OCI-LY3 (cell line): ENCODE measurements around the gene ZNF649.

Source experiments
- H2AFZ ChIP-seq: fragments of 200-600, 300-600 bp; shearing (Covaris generic); 2 replicates; pipeline ENCODE4 v1.6.0; 2014; ENCODE audit warnings: antibody characterized with exemption, low read depth, low read length
- H3K27ac ChIP-seq: fragments of 200-600, 300-600 bp; sonication (generic); 2 replicates; pipeline ENCODE4 v1.5.1; 2014; ENCODE audit warnings: mild to moderate bottlenecking, low read length, moderate library complexity, mixed read lengths
- H3K27me3 ChIP-seq: fragments of 200-600, 300-600 bp; sonication (generic); 2 replicates; pipeline ENCODE4 v1.6.1; 2014; ENCODE audit warnings: low read depth, low read length, mixed read lengths
- H3K36me3 ChIP-seq: fragments of 200-600, 300-600 bp; sonication (generic); replicated peaks from 2 replicates; pipeline ENCODE3; 2014; ENCODE audit warnings: low read depth, low read length, mixed read lengths
- H3K4me1 ChIP-seq: fragments of 300-600, 200-600 bp; sonication (generic); 2 replicates; pipeline ENCODE4 v1.6.1; 2014; ENCODE audit warnings: low read length, mixed read lengths
- H3K4me2 ChIP-seq: fragments of 200-600, 300-600 bp; sonication (generic); 2 replicates; pipeline ENCODE4 v1.6.1; 2014; ENCODE audit warnings: low read length, mixed read lengths
- H3K4me3 ChIP-seq: fragments of 300-600, 200-600 bp; sonication (generic); 2 replicates; pipeline ENCODE4 v1.5.1; 2014; ENCODE audit warnings: antibody characterized with exemption, mild to moderate bottlenecking, low read length, moderate library complexity
- H3K79me2 ChIP-seq: fragments of 300-600, 200-600 bp; shearing (Covaris generic); 2 replicates; pipeline ENCODE4 v1.6.1; 2014; ENCODE audit warnings: mild to moderate bottlenecking, low read length, mixed read lengths
- H3K9ac ChIP-seq: fragments of 300-600, 200-600 bp; shearing (Covaris generic); 2 replicates; pipeline ENCODE4 v1.6.0; 2014; ENCODE audit warnings: mild to moderate bottlenecking, low read length, moderate library complexity
- H3K9me3 ChIP-seq: fragments of 200-600, 300-600 bp; shearing (Covaris generic); 2 replicates; pipeline ENCODE4 v1.6.1; 2014; ENCODE audit warnings: low read length, mixed read lengths; ENCODE audit not compliant: insufficient read depth
- H4K20me1 ChIP-seq: fragments of 200-600, 300-600 bp; sonication (generic); 2 replicates; pipeline ENCODE4 v1.6.1; 2016; ENCODE audit warnings: low read length, mixed read lengths; ENCODE audit not compliant: insufficient read depth
- EZH2phosphoT487 ChIP-seq: fragments of 200-600 bp; shearing (Covaris generic); IDR thresholded peaks from 2 replicates; pipeline ENCODE4 v1.6.1; 2018; ENCODE audit warnings: antibody characterized with exemption, mixed run types, low read depth
- TF ChIP-seq, protein P1 (sequence below): fragments of 200-600, 300-600 bp; sonication (generic); IDR thresholded peaks from 2 replicates; pipeline ENCODE4 v1.5.1; 2014; ENCODE audit warnings: antibody characterized with exemption, low read length, low read depth

ZNF649 gene

GRCh38 chr19:51926426-51926783 lies 21.6 kb upstream of the ZNF649 start:
- Histone ChIP-seq H3K4me2 (peak overlapping the region; percentile 73), H4K20me1 (no peaks in the 10 kb centered on the region), H3K79me2 (peaks cover 10% of the 10 kb centered on the region), H2AFZ (peak overlapping the region; percentile 99), H3K9me3 (peaks cover 34% of the 10 kb centered on the region), H3K4me1 (peaks cover 7% of the 10 kb centered on the region), H3K27ac (0 out of 2 replicates have a peak overlapping the region, but pooled peaks have one; percentile 65), H3K9ac (peak overlapping the region; percentile 89; the same call in 1 of the 2 replicates), H3K36me3 (peaks cover 22% of the 10 kb centered on the region), H3K27me3 (no peaks in the 10 kb centered on the region), H3K4me3 (peak overlapping the region; percentile 89)
- TF ChIP-seq, protein P1, sequence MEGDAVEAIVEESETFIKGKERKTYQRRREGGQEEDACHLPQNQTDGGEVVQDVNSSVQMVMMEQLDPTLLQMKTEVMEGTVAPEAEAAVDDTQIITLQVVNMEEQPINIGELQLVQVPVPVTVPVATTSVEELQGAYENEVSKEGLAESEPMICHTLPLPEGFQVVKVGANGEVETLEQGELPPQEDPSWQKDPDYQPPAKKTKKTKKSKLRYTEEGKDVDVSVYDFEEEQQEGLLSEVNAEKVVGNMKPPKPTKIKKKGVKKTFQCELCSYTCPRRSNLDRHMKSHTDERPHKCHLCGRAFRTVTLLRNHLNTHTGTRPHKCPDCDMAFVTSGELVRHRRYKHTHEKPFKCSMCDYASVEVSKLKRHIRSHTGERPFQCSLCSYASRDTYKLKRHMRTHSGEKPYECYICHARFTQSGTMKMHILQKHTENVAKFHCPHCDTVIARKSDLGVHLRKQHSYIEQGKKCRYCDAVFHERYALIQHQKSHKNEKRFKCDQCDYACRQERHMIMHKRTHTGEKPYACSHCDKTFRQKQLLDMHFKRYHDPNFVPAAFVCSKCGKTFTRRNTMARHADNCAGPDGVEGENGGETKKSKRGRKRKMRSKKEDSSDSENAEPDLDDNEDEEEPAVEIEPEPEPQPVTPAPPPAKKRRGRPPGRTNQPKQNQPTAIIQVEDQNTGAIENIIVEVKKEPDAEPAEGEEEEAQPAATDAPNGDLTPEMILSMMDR: no peak
- no peak for TF ChIP-seq EZH2phosphoT487

DNA sequence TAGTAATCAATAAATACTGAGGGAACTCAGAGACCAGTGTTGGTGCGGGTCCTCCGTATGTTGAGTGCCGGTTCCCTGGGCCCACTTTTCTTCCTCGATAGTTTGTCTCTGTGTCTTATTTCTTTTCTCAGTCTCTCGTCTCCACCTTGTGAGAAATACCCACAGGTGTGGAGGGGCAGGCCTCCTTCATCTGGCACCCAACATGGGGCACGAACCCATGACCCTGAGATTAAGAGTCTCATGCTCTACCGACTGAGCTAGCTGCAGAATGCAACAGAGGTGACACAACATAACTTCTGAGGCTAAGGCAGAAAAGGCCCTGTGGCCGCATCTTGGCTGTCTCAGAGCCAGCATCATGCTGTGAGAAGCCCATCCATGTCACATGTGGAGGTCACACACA lies 17.1 kb upstream of the ZNF649 start:
- no peak overlapping the region for H2AFZ ChIP-seq
- no peak overlapping the region for H3K4me3 ChIP-seq
- H3K4me2 ChIP-seq: no peak overlapping the region
- no peaks in the 10 kb centered on the region for H3K79me2 ChIP-seq
- H3K27me3 ChIP-seq: no peaks in the 10 kb centered on the region
- H3K9me3 ChIP-seq: peaks cover 52% of the 10 kb centered on the region
- H3K4me1 ChIP-seq: peaks cover 4% of the 10 kb centered on the region; the same call in 1 of the 2 replicates
- no peak overlapping the region for H3K27ac ChIP-seq
- no peak overlapping the region for H3K9ac ChIP-seq
- H4K20me1 ChIP-seq: no peaks in the 10 kb centered on the region
- H3K36me3 ChIP-seq: peaks cover 5% of the 10 kb centered on the region
- TF ChIP-seq EZH2phosphoT487: no peak
- TF ChIP-seq, protein P1: no peak

- no peak overlapping the region for H2AFZ ChIP-seq
- peaks cover 6% of the 10 kb centered on the region; the same call in 1 of the 2 replicates for H3K4me1 ChIP-seq
- no peak overlapping the region for H3K4me3 ChIP-seq
- peaks cover 67% of the 10 kb centered on the region for H3K9me3 ChIP-seq
- no peaks in the 10 kb centered on the region for H3K27me3 ChIP-seq
- no peak overlapping the region for H3K9ac ChIP-seq
- no peak overlapping the region for H3K4me2 ChIP-seq
- H3K27ac ChIP-seq: no peak overlapping the region
- H3K36me3 ChIP-seq: no peaks in the 10 kb centered on the region
- TF ChIP-seq, protein P1: no peak
- TF ChIP-seq EZH2phosphoT487: no peak
- H4K20me1 ChIP-seq: no peaks in the 10 kb centered on the region
- no peaks in the 10 kb centered on the region for H3K79me2 ChIP-seq
These were observed 14.8 kb upstream of the ZNF649 start for GRCh38 chr19:51919606-51920005.

DNA sequence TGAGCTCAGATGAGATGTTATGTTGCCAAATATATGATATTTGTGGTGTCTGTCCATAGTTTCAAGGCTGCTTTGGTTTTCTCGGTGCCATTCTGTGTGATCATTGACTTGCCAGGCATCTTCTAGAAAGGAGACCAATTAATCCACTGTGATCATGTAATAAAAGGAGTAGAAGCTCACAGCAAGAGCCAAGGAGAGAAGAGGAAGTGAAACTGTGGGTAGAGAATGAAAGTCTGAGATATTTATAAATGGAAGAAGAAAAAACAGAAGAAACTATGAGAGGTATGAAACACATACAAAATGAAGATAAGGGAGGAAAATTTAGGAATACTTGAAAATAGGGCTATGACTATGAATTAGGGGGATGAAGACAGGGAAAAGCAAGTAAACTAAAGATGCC lies 11.3 kb upstream of the ZNF649 start:
- no peaks in the 10 kb centered on the region for H3K27me3 ChIP-seq
- H2AFZ ChIP-seq: no peak overlapping the region
- H3K9me3 ChIP-seq: peaks cover 56% of the 10 kb centered on the region
- no peak overlapping the region for H3K9ac ChIP-seq
- H3K79me2 ChIP-seq: no peaks in the 10 kb centered on the region
- H4K20me1 ChIP-seq: no peaks in the 10 kb centered on the region
- no peak overlapping the region for H3K4me2 ChIP-seq
- TF ChIP-seq, protein P1: no peak
- no peak for TF ChIP-seq EZH2phosphoT487
- no peaks in the 10 kb centered on the region for H3K36me3 ChIP-seq
- H3K4me1 ChIP-seq: peaks cover 6% of the 10 kb centered on the region; the same call in 1 of the 2 replicates
- no peak overlapping the region for H3K27ac ChIP-seq
- no peak overlapping the region for H3K4me3 ChIP-seq
